H9 (cell line): ENCODE data around the gene GLT6D1. TPM values are rescaled to one million over a fixed set of nuclear protein-coding genes. Genes with fewer than 3 reads are reported as not detected.
A peak's percentile ranks its signal among the peaks of the same experiment; 100 is the strongest.

ENCODE experiments used
- DNase-seq: peaks from one replicate; pipeline ENCODE4 v3.0.0-alpha.2; 2017
- H2AFZ ChIP-seq: one replicate; pipeline ENCODE4 v1.6.1; 2013; ENCODE audit warnings: mild to moderate bottlenecking, low read length, control low read depth, moderate library complexity
- H2AK5ac ChIP-seq: 2 replicates; pipeline ENCODE4 v1.6.1; 2013; ENCODE audit warnings: low read length, control low read depth, mixed read lengths; ENCODE audit not compliant: insufficient read length
- H2BK120ac ChIP-seq: one replicate; pipeline ENCODE4 v1.6.1; 2013; ENCODE audit warnings: low read depth, mild to moderate bottlenecking, low read length, control low read depth, inconsistent platforms; ENCODE audit not compliant: poor library complexity, severe bottlenecking
- H2BK12ac ChIP-seq: 2 replicates; pipeline ENCODE4 v1.6.1; 2013; ENCODE audit warnings: low read length, control low read depth, mixed read lengths, low read depth; ENCODE audit not compliant: insufficient read length
- H2BK15ac ChIP-seq: 2 replicates; pipeline ENCODE4 v1.6.1; 2013; ENCODE audit warnings: low read depth, low read length, control low read depth
- H2BK20ac ChIP-seq: one replicate; pipeline ENCODE4 v1.6.1; 2013; ENCODE audit warnings: low read depth, mild to moderate bottlenecking, low read length, control low read depth, inconsistent platforms; ENCODE audit not compliant: poor library complexity, severe bottlenecking
- H2BK5ac ChIP-seq: 2 replicates; pipeline ENCODE4 v1.6.1; 2013; ENCODE audit warnings: low read length, control low read depth, mixed read lengths; ENCODE audit not compliant: insufficient read length
- H3K14ac ChIP-seq: 2 replicates; pipeline ENCODE4 v1.6.1; 2013; ENCODE audit warnings: low read length, control low read depth; ENCODE audit not compliant: insufficient read depth
- H3K18ac ChIP-seq: 2 replicates; pipeline ENCODE4 v1.6.1; 2013; ENCODE audit warnings: low read depth, mild to moderate bottlenecking, mixed read lengths, low read length, control low read depth; ENCODE audit not compliant: insufficient read length
- H3K23ac ChIP-seq: 2 replicates; pipeline ENCODE4 v1.6.1; 2013; ENCODE audit warnings: low read length, control low read depth, mixed read lengths, low read depth; ENCODE audit not compliant: insufficient read length
- H3K23me2 ChIP-seq: 2 replicates; pipeline ENCODE4 v1.6.1; 2013; ENCODE audit warnings: low read depth, mild to moderate bottlenecking, mixed read lengths, low read length, control low read depth; ENCODE audit not compliant: insufficient read length, poor library complexity, severe bottlenecking
- H3K27ac ChIP-seq: 2 replicates; pipeline ENCODE4 v1.5.1; 2013; ENCODE audit warnings: low read length, control low read depth, mixed read lengths, low read depth; ENCODE audit not compliant: insufficient read length
- H3K27me3 ChIP-seq: 2 replicates; pipeline ENCODE4 v1.6.1; 2013; ENCODE audit warnings: low read length, control low read depth, inconsistent platforms; ENCODE audit not compliant: insufficient read depth
- H3K4ac ChIP-seq: 2 replicates; pipeline ENCODE4 v1.6.1; 2013; ENCODE audit warnings: low read depth, mild to moderate bottlenecking, control low read depth, inconsistent platforms, low read length, moderate library complexity
- H3K4me1 ChIP-seq: 2 replicates; pipeline ENCODE4 v1.6.1; 2013; ENCODE audit warnings: low read length, control low read depth, inconsistent platforms; ENCODE audit not compliant: insufficient read depth
- H3K4me2 ChIP-seq: 2 replicates; pipeline ENCODE4 v1.6.1; 2013; ENCODE audit warnings: low read length, control low read depth, mixed read lengths; ENCODE audit not compliant: insufficient read length, insufficient read depth
- H3K56ac ChIP-seq: 2 replicates; pipeline ENCODE4 v1.6.1; 2013; ENCODE audit warnings: low read depth, mild to moderate bottlenecking, mixed read lengths, low read length, control low read depth; ENCODE audit not compliant: insufficient read length
- H3K79me1 ChIP-seq: 2 replicates; pipeline ENCODE4 v1.6.1; 2013; ENCODE audit warnings: low read depth, mild to moderate bottlenecking, moderate library complexity, low read length, control low read depth, inconsistent platforms; ENCODE audit not compliant: insufficient read depth, poor library complexity, severe bottlenecking
- H3K79me2 ChIP-seq: 2 replicates; pipeline ENCODE4 v1.6.1; 2013; ENCODE audit warnings: low read length, control low read depth, inconsistent platforms; ENCODE audit not compliant: insufficient read depth
- H3K9ac ChIP-seq: 2 replicates; pipeline ENCODE4 v1.6.1; 2013; ENCODE audit warnings: low read length, control low read depth, mixed read lengths; ENCODE audit not compliant: insufficient read length; ENCODE audit errors: extremely low read depth
- H3K9me3 ChIP-seq: one replicate; pipeline ENCODE4 v1.6.1; 2013; ENCODE audit warnings: low read depth, low read length, inconsistent platforms; ENCODE audit not compliant: control insufficient read depth
- H3T11ph ChIP-seq: one replicate; pipeline ENCODE4 v1.6.1; 2013; ENCODE audit warnings: mild to moderate bottlenecking, low read length, control low read depth, inconsistent platforms
- H4K20me1 ChIP-seq: one replicate; pipeline ENCODE4 v1.6.1; 2013; ENCODE audit not compliant: control insufficient read depth, insufficient read length, insufficient read depth
- H4K5ac ChIP-seq: 2 replicates; pipeline ENCODE4 v1.6.1; 2013; ENCODE audit warnings: low read depth, mild to moderate bottlenecking, mixed read lengths, low read length, control low read depth; ENCODE audit not compliant: insufficient read length
- H4K8ac ChIP-seq: replicated peaks from 2 replicates; pipeline ENCODE4 v1.6.1; 2013; ENCODE audit warnings: low read length, control low read depth, mixed read lengths, low read depth; ENCODE audit not compliant: insufficient read length
- H4K91ac ChIP-seq: 2 replicates; pipeline ENCODE4 v1.6.1; 2013; ENCODE audit warnings: low read depth, mild to moderate bottlenecking, moderate library complexity, mixed read lengths, low read length, control low read depth; ENCODE audit not compliant: insufficient read length
- H3K27ac Mint-ChIP-seq, 3 experiments: 2 replicates in 2 of 3; 3 replicates in 1 of 3; pipeline ENCODE4 v1.8.0; 2020 to 2021; ENCODE audit warnings: mixed read lengths in 3 of 3, mild to moderate bottlenecking in 1 of 3, moderate library complexity in 1 of 3
- H3K27me3 Mint-ChIP-seq: 2 replicates; pipeline ENCODE4 v1.8.0; 2021; ENCODE audit warnings: low read depth, mild to moderate bottlenecking, moderate library complexity, mixed read lengths
- H3K36me3 Mint-ChIP-seq, 3 experiments: 2 replicates in 2 of 3; 3 replicates in 1 of 3; pipeline ENCODE4 v1.8.0; 2020 to 2021; ENCODE audit warnings: low read depth in 3 of 3, mixed read lengths in 3 of 3; ENCODE audit not compliant: insufficient read depth in 1 of 3
- H3K4me1 Mint-ChIP-seq, 2 experiments: 2 replicates each; pipeline ENCODE4 v1.8.0; 2020; ENCODE audit warnings: mixed read lengths in 2 of 2
- H3K4me3 Mint-ChIP-seq, 2 experiments: 2 replicates in 1 of 2; 3 replicates in 1 of 2; pipeline ENCODE4 v1.8.0; 2020 to 2021; ENCODE audit warnings: mild to moderate bottlenecking in 2 of 2, mixed read lengths in 2 of 2, moderate library complexity in 1 of 2
- H3K9me3 Mint-ChIP-seq, 2 experiments: 2 replicates in 1 of 2; 3 replicates in 1 of 2; pipeline ENCODE4 v1.8.0; 2020; ENCODE audit warnings: mild to moderate bottlenecking in 2 of 2, mixed read lengths in 2 of 2, moderate library complexity in 1 of 2
- CTCF ChIP-seq: fragments of 200-600 bp; sonication (generic); conservative IDR thresholded peaks from 3 replicates; pipeline ENCODE4 v1.8.0; 2021; ENCODE audit warnings: antibody characterized with exemption, mild to moderate bottlenecking
- WGBS: extraction: QIAGEN DNeasy Blood & Tissue Kit; methylation state at CpG from one replicate; pipeline ENCODE4 v1.1.7; 2013; ENCODE audit warnings: missing lambda C conversion rate, low lambda C conversion rate, mixed read lengths; ENCODE audit not compliant: insufficient read length; ENCODE audit errors: extremely low coverage; 5-methylcytosine and 5-hydroxymethylcytosine counted together
- total RNA-seq: library from RNA; stranded (reverse); gene quantifications from 2 replicates; pipeline ENCODE4 v1.2.1, GENCODE V29; 2021

GLT6D1 gene
- total RNA-seq, 1 experiment from 2014 or later, result not detected

- Histone ChIP-seq H2AFZ (no peak overlapping the region), H4K20me1 (no peaks in the 10 kb centered on the region), H4K91ac (no peak overlapping the region), H3K18ac (no peak overlapping the region), H3K14ac (no peak overlapping the region), H3K23me2 (no peaks in the 10 kb centered on the region), H2BK15ac (no peak overlapping the region), H3K4ac (no peak overlapping the region), H3K4me2 (no peak overlapping the region), H2AK5ac (no peak overlapping the region), H2BK20ac (no peak overlapping the region), H3K56ac (no peak overlapping the region), H3T11ph (no peak overlapping the region), H4K8ac (no peak overlapping the region), H3K9me3 (no peaks in the 10 kb centered on the region), H3K27me3 (no peaks in the 10 kb centered on the region), H3K23ac (no peak overlapping the region), H2BK120ac (no peak overlapping the region), H3K79me2 (no peaks in the 10 kb centered on the region), H3K79me1 (no peaks in the 10 kb centered on the region), H2BK5ac (no peak overlapping the region), H2BK12ac (no peak overlapping the region), H3K9ac (no peak overlapping the region), H4K5ac (no peak overlapping the region), H3K4me1 (no peaks in the 10 kb centered on the region), H3K27ac (no peak overlapping the region)
- H3K4me1 Mint-ChIP-seq, result no peaks in the 10 kb centered on the region
- H3K36me3 Mint-ChIP-seq, result peaks cover 0 to 1% (median 0%) of the 10 kb centered on the region in 3 experiments; a peak in 1 of 7 replicates
- H3K4me3 Mint-ChIP-seq, result no peak overlapping the region
- DNase-seq, result no peak
- peaks cover 5% of the 10 kb centered on the region for H3K27me3 Mint-ChIP-seq
- no peak for TF ChIP-seq CTCF
- WGBS, result no CpG with 5 or more reads among the region's 15 CpGs
- H3K9me3 Mint-ChIP-seq, result peaks cover 1 to 2% of the 10 kb centered on the region in 2 experiments
- peak overlapping the region in 1 of 3 experiments; percentile 61; a peak in 1 of 7 replicates for H3K27ac Mint-ChIP-seq
Observed at GRCh38 chr9:135586601-135587109, 52.7 kb downstream of the GLT6D1 start.
